ENCODE data around the gene RBL2. TPM values are rescaled to one million over a fixed set of nuclear protein-coding genes. Genes with fewer than 3 reads are reported as not detected.

The RBL2 gene
- polyA plus RNA-seq, 1 donor (not counting 4 experiments of a cell fraction or from before 2014, with no cell fraction given) = 44.6 TPM

DNA sequence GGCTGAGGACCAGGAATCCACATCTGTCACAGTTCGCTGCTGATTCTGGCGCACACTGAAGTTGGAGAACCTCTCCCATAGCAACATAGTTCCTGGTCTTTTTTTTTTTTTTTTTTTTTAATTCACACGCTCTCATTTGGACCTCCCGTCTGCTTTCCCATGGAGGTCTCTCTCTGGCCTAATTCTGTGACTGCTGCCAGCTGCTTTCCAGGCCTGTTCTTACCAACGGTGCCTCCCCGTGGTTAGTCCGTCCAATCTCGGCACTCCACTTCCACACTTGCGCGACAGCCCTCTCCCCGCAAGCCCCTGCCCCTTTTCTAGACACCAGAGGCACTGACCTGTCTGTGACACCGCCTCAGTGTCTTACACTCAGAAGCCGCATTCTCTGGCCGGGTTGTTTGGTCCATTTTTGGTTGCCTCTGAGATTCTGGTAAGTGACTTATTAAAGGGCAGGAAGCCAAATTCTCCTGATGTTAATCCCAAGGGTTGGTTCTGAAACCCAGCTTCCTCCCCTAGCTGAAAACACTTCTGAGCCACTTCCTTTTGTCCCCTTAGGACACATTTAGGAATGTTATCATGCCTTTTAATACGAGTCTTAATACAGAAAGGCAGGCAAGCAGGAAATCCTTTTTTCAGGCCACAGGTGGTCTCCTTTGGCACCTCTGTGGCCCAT, 69.9 kb downstream of the RBL2 start:
- DNase-seq (ENCODE audit: low read depth, low spot score) = no peak
- Histone ChIP-seq H4K20me1 (ENCODE audit: control insufficient read depth, extremely low read depth, insufficient read depth, low read length) (no peaks in the 10 kb centered on the region), H3K4me3 (ENCODE audit: control insufficient read depth in 2 of 3, extremely low read depth in 1 of 3, insufficient read depth in 2 of 3, low read depth in 1 of 3, low read length in 3 of 3) (peak overlapping the region; percentile 47 to 59 (median 59)), H3K9me3 (ENCODE audit: control insufficient read depth, low read depth, low read length) (no peaks in the 10 kb centered on the region), H3K9ac (ENCODE audit: control insufficient read depth, extremely low read depth, insufficient read depth, low read length) (peak overlapping the region; percentile 78), H2AFZ (ENCODE audit: control insufficient read depth, low read length) (peak overlapping the region; percentile 81), H3K4me2 (ENCODE audit: control insufficient read depth, extremely low read depth, insufficient read depth, low read depth, low read length) (peak overlapping the region; percentile 88), H3K27me3 (ENCODE audit: control insufficient read depth, extremely low read depth, insufficient read depth, low read length) (no peaks in the 10 kb centered on the region), H3K79me2 (ENCODE audit: control insufficient read depth, insufficient read depth, low read length) (no peaks in the 10 kb centered on the region), H3K9me1 (ENCODE audit: control insufficient read depth, extremely low read depth, insufficient read depth, low read length) (no peaks in the 10 kb centered on the region), H3K27ac (ENCODE audit: control insufficient read depth, insufficient read depth, low read length) (peak overlapping the region; percentile 49), H3K4me1 (ENCODE audit: control insufficient read depth, extremely low read depth, insufficient read depth, low read length) (peaks cover 26% of the 10 kb centered on the region), H3K36me3 (ENCODE audit: control insufficient read depth in 2 of 2, extremely low read depth in 1 of 2, insufficient read depth in 2 of 2, low read length in 2 of 2) (no peaks in the 10 kb centered on the region)
- FAIRE-seq = peak; percentile 20
- dilution Hi-C loops (cut with MboI; ENCODE audit: extremely low pct_ligation_motif_present, low sequenced_read_pairs) = no loop called here
- TF ChIP-seq, protein P1, sequence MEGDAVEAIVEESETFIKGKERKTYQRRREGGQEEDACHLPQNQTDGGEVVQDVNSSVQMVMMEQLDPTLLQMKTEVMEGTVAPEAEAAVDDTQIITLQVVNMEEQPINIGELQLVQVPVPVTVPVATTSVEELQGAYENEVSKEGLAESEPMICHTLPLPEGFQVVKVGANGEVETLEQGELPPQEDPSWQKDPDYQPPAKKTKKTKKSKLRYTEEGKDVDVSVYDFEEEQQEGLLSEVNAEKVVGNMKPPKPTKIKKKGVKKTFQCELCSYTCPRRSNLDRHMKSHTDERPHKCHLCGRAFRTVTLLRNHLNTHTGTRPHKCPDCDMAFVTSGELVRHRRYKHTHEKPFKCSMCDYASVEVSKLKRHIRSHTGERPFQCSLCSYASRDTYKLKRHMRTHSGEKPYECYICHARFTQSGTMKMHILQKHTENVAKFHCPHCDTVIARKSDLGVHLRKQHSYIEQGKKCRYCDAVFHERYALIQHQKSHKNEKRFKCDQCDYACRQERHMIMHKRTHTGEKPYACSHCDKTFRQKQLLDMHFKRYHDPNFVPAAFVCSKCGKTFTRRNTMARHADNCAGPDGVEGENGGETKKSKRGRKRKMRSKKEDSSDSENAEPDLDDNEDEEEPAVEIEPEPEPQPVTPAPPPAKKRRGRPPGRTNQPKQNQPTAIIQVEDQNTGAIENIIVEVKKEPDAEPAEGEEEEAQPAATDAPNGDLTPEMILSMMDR (optimal IDR thresholded peaks at IDR 0.05 in 1 of 3, IDR thresholded peaks at IDR 0.05 in 1 of 3, conservative IDR thresholded peaks at IDR 0.05 in 1 of 3; ENCODE audit: extremely low read depth in 1 of 3, insufficient read depth in 2 of 3, low read length in 3 of 3) = peak in 1 of 3 experiments; percentile 18
- no peak for TF ChIP-seq EZH2 (IDR thresholded peaks at IDR 0.05; ENCODE audit: low read length)

DNA sequence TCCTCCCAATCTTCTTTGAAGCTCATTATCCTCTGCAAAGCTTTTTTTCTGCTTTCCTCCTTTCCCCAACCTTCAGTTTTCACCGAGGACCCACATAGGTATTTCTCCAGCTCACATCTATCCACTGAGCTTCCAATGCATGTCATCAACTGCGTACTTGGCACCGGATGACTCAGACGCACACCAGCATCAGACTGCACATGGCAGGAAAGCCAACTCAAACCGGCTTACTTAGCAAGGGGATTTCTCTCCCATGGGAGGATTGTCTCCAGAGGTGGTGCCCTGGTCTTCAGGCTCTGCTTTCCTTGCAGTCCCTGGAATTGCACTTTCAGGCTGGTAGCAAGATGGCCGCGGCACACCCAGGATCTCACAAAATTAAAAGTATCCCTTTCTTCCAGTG, 70.4 kb downstream of the RBL2 start:
- peak overlapping the region; percentile 88 for H3K4me2 ChIP-seq (ENCODE audit: control insufficient read depth, extremely low read depth, insufficient read depth, low read depth, low read length)
- FAIRE-seq (no peak), DNase-seq (ENCODE audit: low read depth, low spot score) (no peak)
- H3K4me1 ChIP-seq (ENCODE audit: control insufficient read depth, extremely low read depth, insufficient read depth, low read length) = peaks cover 26% of the 10 kb centered on the region
- TF ChIP-seq EZH2 (IDR thresholded peaks at IDR 0.05; ENCODE audit: low read length) = no peak
- TF ChIP-seq, protein P1 (optimal IDR thresholded peaks at IDR 0.05 in 1 of 3, IDR thresholded peaks at IDR 0.05 in 1 of 3, conservative IDR thresholded peaks at IDR 0.05 in 1 of 3; ENCODE audit: extremely low read depth in 1 of 3, insufficient read depth in 2 of 3, low read length in 3 of 3) = no peak
- H3K9me3 ChIP-seq (ENCODE audit: control insufficient read depth, low read depth, low read length) = no peaks in the 10 kb centered on the region
- no peaks in the 10 kb centered on the region for H3K79me2 ChIP-seq (ENCODE audit: control insufficient read depth, insufficient read depth, low read length)
- no peaks in the 10 kb centered on the region for H3K27me3 ChIP-seq (ENCODE audit: control insufficient read depth, extremely low read depth, insufficient read depth, low read length)
- no peak overlapping the region for H3K4me3 ChIP-seq (ENCODE audit: control insufficient read depth in 2 of 3, extremely low read depth in 1 of 3, insufficient read depth in 2 of 3, low read depth in 1 of 3, low read length in 3 of 3)
- H3K27ac ChIP-seq (ENCODE audit: control insufficient read depth, insufficient read depth, low read length) = no peak overlapping the region
- no peaks in the 10 kb centered on the region for H4K20me1 ChIP-seq (ENCODE audit: control insufficient read depth, extremely low read depth, insufficient read depth, low read length)
- H3K9ac ChIP-seq (ENCODE audit: control insufficient read depth, extremely low read depth, insufficient read depth, low read length) = no peak overlapping the region
- dilution Hi-C loops (cut with MboI; ENCODE audit: extremely low pct_ligation_motif_present, low sequenced_read_pairs) = no loop called here
- no peaks in the 10 kb centered on the region for H3K36me3 ChIP-seq (ENCODE audit: control insufficient read depth in 2 of 2, extremely low read depth in 1 of 2, insufficient read depth in 2 of 2, low read length in 2 of 2)
- no peak overlapping the region for H2AFZ ChIP-seq (ENCODE audit: control insufficient read depth, low read length)
- no peaks in the 10 kb centered on the region for H3K9me1 ChIP-seq (ENCODE audit: control insufficient read depth, extremely low read depth, insufficient read depth, low read length)
